ENCODE measurements around the gene CRABP1. TPM values are rescaled to one million over a fixed set of nuclear protein-coding genes. Genes with fewer than 3 reads are reported as not detected.

CRABP1 gene
- total RNA-seq, 1 donor from 2014 or later, result 0.30 TPM

- Mint-ChIP-seq H3K36me3 (ENCODE audit: low read depth, unreplicated experiment) (no peaks in the 10 kb centered on the region), H3K4me3 (ENCODE audit: unreplicated experiment) (no peak overlapping the region), H3K4me1 (ENCODE audit: low read depth, unreplicated experiment) (no peaks in the 10 kb centered on the region), H3K9me3 (ENCODE audit: unreplicated experiment) (no peaks in the 10 kb centered on the region), H3K27me3 (ENCODE audit: low read depth, unreplicated experiment) (peaks cover 42% of the 10 kb centered on the region), H3K27ac (ENCODE audit: unreplicated experiment) (no peak overlapping the region)
- no peak overlapping the region for H3K4me2 ChIP-seq (ENCODE audit: low read length)
- peaks cover 35% of the 10 kb centered on the region for H3K27me3 ChIP-seq (ENCODE audit: insufficient read depth, low read length)
- TF ChIP-seq CTCF (IDR thresholded peaks at IDR 0.05; ENCODE audit: insufficient read depth, low read depth, low read length) (no peak), EZH2 (IDR thresholded peaks at IDR 0.05; ENCODE audit: insufficient read depth, low read length) (no peak)
- H2AFZ ChIP-seq (ENCODE audit: low read depth, low read length), result no peak overlapping the region
- H3K36me3 ChIP-seq (ENCODE audit: insufficient read depth, low read length), result no peaks in the 10 kb centered on the region
- no peak overlapping the region for H3K27ac ChIP-seq (ENCODE audit: low read depth, low read length)
- no peaks in the 10 kb centered on the region for H3K4me1 ChIP-seq (ENCODE audit: insufficient read depth, low read length)
- no peak overlapping the region for H3K9ac ChIP-seq (ENCODE audit: low read length)
- FAIRE-seq (no peak), DNase-seq (ENCODE audit: low read depth) (no peak)
- H3K4me3 ChIP-seq (ENCODE audit: insufficient read depth, low read depth, low read length), result no peak overlapping the region
- H3K79me2 ChIP-seq (ENCODE audit: insufficient read depth, low read length), result no peaks in the 10 kb centered on the region
- no peaks in the 10 kb centered on the region for H3K9me3 ChIP-seq (ENCODE audit: insufficient read depth, low read depth, low read length)
- H4K20me1 ChIP-seq (ENCODE audit: insufficient read depth, low read length), result no peaks in the 10 kb centered on the region
These were observed 7.7 kb downstream of the CRABP1 start for GRCh38 chr15:78347586-78348543.

GRCh38 chr15:78350058-78350457, 9.9 kb downstream of the CRABP1 start:
- Histone ChIP-seq H2AFZ (ENCODE audit: low read depth, low read length) (no peak overlapping the region), H3K79me2 (ENCODE audit: insufficient read depth, low read length) (no peaks in the 10 kb centered on the region), H3K9me3 (ENCODE audit: insufficient read depth, low read depth, low read length) (no peaks in the 10 kb centered on the region), H4K20me1 (ENCODE audit: insufficient read depth, low read length) (no peaks in the 10 kb centered on the region), H3K9ac (ENCODE audit: low read length) (no peak overlapping the region), H3K4me3 (ENCODE audit: insufficient read depth, low read depth, low read length) (no peak overlapping the region), H3K36me3 (ENCODE audit: insufficient read depth, low read length) (no peaks in the 10 kb centered on the region), H3K4me1 (ENCODE audit: insufficient read depth, low read length) (no peaks in the 10 kb centered on the region), H3K4me2 (ENCODE audit: low read length) (no peak overlapping the region), H3K27ac (ENCODE audit: low read depth, low read length) (no peak overlapping the region), H3K27me3 (ENCODE audit: insufficient read depth, low read length) (peaks cover 20% of the 10 kb centered on the region)
- H3K27me3 Mint-ChIP-seq (ENCODE audit: low read depth, unreplicated experiment), result peaks cover 29% of the 10 kb centered on the region
- no peaks in the 10 kb centered on the region for H3K9me3 Mint-ChIP-seq (ENCODE audit: unreplicated experiment)
- no peaks in the 10 kb centered on the region for H3K36me3 Mint-ChIP-seq (ENCODE audit: low read depth, unreplicated experiment)
- no peak overlapping the region for H3K4me3 Mint-ChIP-seq (ENCODE audit: unreplicated experiment)
- no peak overlapping the region for H3K27ac Mint-ChIP-seq (ENCODE audit: unreplicated experiment)
- DNase-seq (ENCODE audit: low read depth) (no peak), FAIRE-seq (no peak)
- no peaks in the 10 kb centered on the region for H3K4me1 Mint-ChIP-seq (ENCODE audit: low read depth, unreplicated experiment)
- TF ChIP-seq CTCF (IDR thresholded peaks at IDR 0.05; ENCODE audit: insufficient read depth, low read depth, low read length) (no peak), EZH2 (IDR thresholded peaks at IDR 0.05; ENCODE audit: insufficient read depth, low read length) (no peak)

GRCh38 chr15:78351539-78351938, 11.4 kb downstream of the CRABP1 start:
- no peak overlapping the region for H2AFZ ChIP-seq (ENCODE audit: low read depth, low read length)
- Mint-ChIP-seq H3K27me3 (ENCODE audit: low read depth, unreplicated experiment) (peaks cover 24% of the 10 kb centered on the region), H3K4me3 (ENCODE audit: unreplicated experiment) (no peak overlapping the region), H3K9me3 (ENCODE audit: unreplicated experiment) (no peaks in the 10 kb centered on the region), H3K27ac (ENCODE audit: unreplicated experiment) (no peak overlapping the region), H3K36me3 (ENCODE audit: low read depth, unreplicated experiment) (no peaks in the 10 kb centered on the region), H3K4me1 (ENCODE audit: low read depth, unreplicated experiment) (no peaks in the 10 kb centered on the region)
- peaks cover 9% of the 10 kb centered on the region for H3K27me3 ChIP-seq (ENCODE audit: insufficient read depth, low read length)
- H3K9ac ChIP-seq (ENCODE audit: low read length), result no peak overlapping the region
- H3K4me2 ChIP-seq (ENCODE audit: low read length), result no peak overlapping the region
- DNase-seq (ENCODE audit: low read depth) (no peak), FAIRE-seq (no peak)
- H3K4me1 ChIP-seq (ENCODE audit: insufficient read depth, low read length), result no peaks in the 10 kb centered on the region
- no peak overlapping the region for H3K4me3 ChIP-seq (ENCODE audit: insufficient read depth, low read depth, low read length)
- no peak overlapping the region for H3K27ac ChIP-seq (ENCODE audit: low read depth, low read length)
- H3K9me3 ChIP-seq (ENCODE audit: insufficient read depth, low read depth, low read length), result no peaks in the 10 kb centered on the region
- H3K36me3 ChIP-seq (ENCODE audit: insufficient read depth, low read length), result no peaks in the 10 kb centered on the region
- TF ChIP-seq CTCF (IDR thresholded peaks at IDR 0.05; ENCODE audit: insufficient read depth, low read depth, low read length) (no peak), EZH2 (IDR thresholded peaks at IDR 0.05; ENCODE audit: insufficient read depth, low read length) (no peak)
- H4K20me1 ChIP-seq (ENCODE audit: insufficient read depth, low read length), result no peaks in the 10 kb centered on the region
- H3K79me2 ChIP-seq (ENCODE audit: insufficient read depth, low read length), result no peaks in the 10 kb centered on the region
